Small intestine (tissue), 7 donors: Measurements from ENCODE around the gene PIAS3. TPM values are rescaled to one million over a fixed set of nuclear protein-coding genes. Genes with fewer than 3 reads are reported as not detected.

Source experiments
- DNase-seq, 2 donors: peaks; one replicate each; pipeline versions ENCODE4 v3.0.0 to v3.0.0-alpha.2; 2013
- FAIRE-seq: peaks from 2 replicates; lab custom pipeline; 2012; peaks lifted over from hg19 to GRCh38; lab: Jason Lieb, UNC
- H3K27ac ChIP-seq, 3 donors: one replicate each; pipeline ENCODE4 v1.5.1; 2013; ENCODE audit warnings: low read length in 2 of 3, mild to moderate bottlenecking in 2 of 3, control low read depth in 1 of 3, inconsistent platforms in 1 of 3, low read depth in 1 of 3, moderate library complexity in 1 of 3
- H3K27me3 ChIP-seq, 3 donors: one replicate each; pipeline ENCODE4 v1.6.1; 2013; ENCODE audit warnings: low read length in 3 of 3, inconsistent platforms in 1 of 3; ENCODE audit not compliant: control insufficient read depth in 3 of 3, insufficient read depth in 3 of 3
- H3K36me3 ChIP-seq, 3 donors: one replicate each; pipeline ENCODE4 v1.6.1; 2013; ENCODE audit warnings: low read length in 3 of 3, inconsistent platforms in 1 of 3, low read depth in 1 of 3, mild to moderate bottlenecking in 1 of 3, moderate library complexity in 1 of 3; ENCODE audit not compliant: control insufficient read depth in 3 of 3, insufficient read depth in 2 of 3
- H3K4me1 ChIP-seq, 3 donors: one replicate each; pipeline ENCODE4 v1.6.1; 2013; ENCODE audit warnings: low read length in 2 of 3, inconsistent platforms in 1 of 3, low read depth in 1 of 3, mild to moderate bottlenecking in 1 of 3, moderate library complexity in 1 of 3; ENCODE audit not compliant: control insufficient read depth in 3 of 3, insufficient read depth in 2 of 3
- H3K4me3 ChIP-seq, 3 donors: one replicate each; pipeline ENCODE4 v1.5.1; 2013; ENCODE audit warnings: low read length in 3 of 3, control low read depth in 1 of 3, inconsistent platforms in 1 of 3, low read depth in 1 of 3, mild to moderate bottlenecking in 1 of 3, moderate library complexity in 1 of 3
- H3K9me3 ChIP-seq, 2 donors: one replicate each; pipeline ENCODE4 v1.6.1; 2013; ENCODE audit warnings: low read depth in 1 of 2, low read length in 1 of 2; ENCODE audit not compliant: control insufficient read depth in 2 of 2, insufficient read depth in 1 of 2
- WGBS, 3 donors: extraction: QIAGEN DNeasy Blood & Tissue Kit; methylation state at CpG; one replicate each; pipeline ENCODE4 v1.1.7; 2013; 5-methylcytosine and 5-hydroxymethylcytosine counted together
- polyA plus RNA-seq, 4 donors: library from polyadenylated mRNA; stranded (reverse) in 3 of 4; unstranded in 1 of 4; fragments of 200-250 nt in 3 of 4; fragments of 120-200 nt in 1 of 4; gene quantifications; one replicate each; pipeline versions ENCODE4 v1.2.1 to v1.2.3, GENCODE V29; 2013
- donor health status: healthy with polysubstance abuse.
- donor health status: control.
- donor health status: control.
- donor health status: Bipolar disorder and iron deficiency.
- donor health status: healthy.

Gene PIAS3
- polyA plus RNA-seq, 4 donors: 5.9 to 21.7 (median 9.2) TPM

DNA sequence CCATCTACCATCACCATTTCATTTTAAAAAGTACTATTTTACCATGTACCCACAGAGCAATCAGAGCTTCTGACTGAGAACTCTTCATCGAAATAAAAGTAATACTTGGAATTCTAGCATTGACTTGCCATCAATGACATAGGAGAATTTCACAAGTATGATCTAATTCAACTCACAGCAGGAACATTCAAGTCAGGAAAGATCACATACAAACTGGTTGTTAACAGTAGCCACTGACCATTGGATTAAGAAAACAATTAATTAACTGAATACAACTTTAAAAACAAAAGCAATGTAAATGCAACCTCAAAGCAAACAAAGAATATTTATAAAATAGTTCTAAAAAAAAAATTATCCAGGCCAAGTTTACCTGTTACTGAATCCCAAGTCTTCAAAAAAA is 53.8 kb downstream of the PIAS3 start:
- no peak overlapping the region for H3K27ac ChIP-seq
- H3K4me1 ChIP-seq: no peaks in the 10 kb centered on the region
- DNase-seq: no peak

DNA sequence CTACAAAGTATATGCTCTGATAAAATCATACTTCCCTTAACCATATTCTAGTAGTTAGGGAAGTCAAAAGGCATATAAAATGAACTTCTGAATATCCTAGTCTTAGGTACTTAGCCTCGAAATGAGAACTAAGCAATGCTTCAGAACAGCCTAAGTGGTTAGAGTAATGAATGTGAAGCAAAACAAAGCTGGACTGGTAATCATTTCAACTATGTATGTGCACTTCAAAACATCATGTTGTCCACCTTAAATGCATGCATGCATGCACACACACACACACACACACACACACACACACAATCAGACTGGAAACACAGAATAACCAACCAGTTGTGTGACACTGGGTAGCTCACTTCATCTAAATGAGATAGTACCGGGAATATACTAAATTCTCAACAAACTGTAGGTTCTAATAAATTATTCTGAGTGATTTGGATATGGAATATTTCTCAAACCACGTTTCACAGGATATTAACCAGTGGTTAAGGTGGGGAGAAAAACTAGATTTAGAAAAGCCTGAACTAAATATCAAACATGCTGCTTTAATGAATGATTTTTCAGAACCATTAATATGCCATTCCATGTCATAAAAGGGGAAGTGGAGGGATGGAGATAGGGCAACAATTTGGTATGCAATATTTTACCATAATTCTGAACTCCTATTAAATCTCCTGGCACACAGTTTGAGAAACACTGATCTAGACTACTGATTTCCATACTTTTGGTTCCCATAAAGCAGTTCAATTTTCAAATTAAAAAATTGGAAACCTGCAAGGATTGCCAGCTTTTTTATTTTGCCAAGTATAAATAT is 54.4 kb downstream of the PIAS3 start:
- no peak for DNase-seq
- no peak overlapping the region for H3K27ac ChIP-seq
- no peaks in the 10 kb centered on the region for H3K4me1 ChIP-seq
- peaks cover 0 to 3% (median 0%) of the 10 kb centered on the region in 3 donors for H3K36me3 ChIP-seq
- H3K27me3 ChIP-seq: no peaks in the 10 kb centered on the region
- WGBS, 3 donors: 57 to 78% (median 64%) methylated on average over 3 of the region's 3 CpGs
- FAIRE-seq: no peak
- H3K4me3 ChIP-seq: no peak overlapping the region
- no peaks in the 10 kb centered on the region for H3K9me3 ChIP-seq

More for the DNA sequence above, 53.8 kb downstream of the PIAS3 start:
- no peak for FAIRE-seq
- H3K9me3 ChIP-seq: no peaks in the 10 kb centered on the region
- no peak overlapping the region for H3K4me3 ChIP-seq
- 70 to 92% (median 82%) methylated on average over 1 of the region's 1 CpG for WGBS, 3 donors
- peaks cover 0 to 3% (median 0%) of the 10 kb centered on the region in 3 donors for H3K36me3 ChIP-seq
- no peaks in the 10 kb centered on the region for H3K27me3 ChIP-seq

DNA sequence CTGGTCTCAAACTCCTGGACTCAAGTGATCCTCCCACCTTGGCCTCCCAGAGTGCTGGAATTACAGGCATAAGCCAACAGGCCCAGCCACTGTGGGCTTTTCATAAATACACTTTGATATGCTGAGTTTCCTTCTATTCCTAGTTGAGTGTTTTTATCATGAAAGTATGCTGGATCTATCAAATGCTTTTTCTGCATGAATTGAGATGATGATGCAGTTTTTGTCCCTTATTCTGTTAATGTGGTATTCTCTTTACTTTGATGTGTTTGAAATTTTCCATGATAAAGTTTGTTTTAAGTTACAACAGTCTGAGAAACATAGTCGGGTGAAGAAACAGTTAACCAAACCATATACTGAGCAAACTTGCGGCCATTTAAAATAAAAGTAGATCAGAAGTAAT is 59.1 kb downstream of the PIAS3 start:
- Histone ChIP-seq H3K4me3 (no peak overlapping the region), H3K27me3 (no peaks in the 10 kb centered on the region), H3K27ac (no peak overlapping the region), H3K9me3 (peaks cover 0 to 9% of the 10 kb centered on the region in 2 donors), H3K36me3 (peaks cover 0 to 2% (median 0%) of the 10 kb centered on the region in 3 donors), H3K4me1 (no peaks in the 10 kb centered on the region)
- FAIRE-seq (no peak), DNase-seq (no peak)
- WGBS, 3 donors: 82 to 94% (median 93%) methylated on average over 2 of the region's 2 CpGs

Other genes starting within 250 kb of the PIAS3 start
- gene PDZK1, start 151.7 kb downstream of the PIAS3 start, polyA plus RNA-seq: 100 to 1,000 TPM in 2 of 4 donors, 10 to 100 TPM in 2; 15.1 to 268 (median 87.0) TPM
- 1 to 10 TPM in 2 of 4 donors, under 1 TPM in 2; 0.34 to 4.3 (median 1.1) TPM for gene CD160, start 139.6 kb downstream of the PIAS3 start, polyA plus RNA-seq
- 10 to 100 TPM in 1 of 4 donors, 1 to 10 TPM in 3; 2.7 to 12.3 (median 4.0) TPM for gene RNF115, start 35.0 kb downstream of the PIAS3 start, polyA plus RNA-seq
- gene POLR3C, start 34.9 kb downstream of the PIAS3 start, polyA plus RNA-seq: 10 to 100 TPM; 11.6 to 25.2 (median 17.3) TPM
- 1 to 10 TPM in 3 of 4 donors, under 1 TPM in 1; 0.54 to 4.4 (median 1.6) TPM for gene NUDT17, start 13.5 kb downstream of the PIAS3 start, polyA plus RNA-seq
- gene ANKRD35, start 26.8 kb upstream of the PIAS3 start, polyA plus RNA-seq: 1 to 10 TPM in 2 of 4 donors, under 1 TPM in 1, not detected in 1; 0.61 to 1.8 (median 1.1) TPM
- gene ITGA10, start 51.0 kb upstream of the PIAS3 start, polyA plus RNA-seq: 1 to 10 TPM in 1 of 4 donors, under 1 TPM in 3; 0.52 to 1.9 (median 0.61) TPM
- gene PEX11B, start 59.6 kb upstream of the PIAS3 start, polyA plus RNA-seq: 10 to 100 TPM; 30.6 to 41.2 (median 33.5) TPM
- gene RBM8A, start 68.4 kb upstream of the PIAS3 start, polyA plus RNA-seq: 100 to 1,000 TPM in 2 of 4 donors, 10 to 100 TPM in 2; 62.2 to 151 (median 105) TPM
- 1 to 10 TPM in 3 of 4 donors, under 1 TPM in 1; 0.67 to 7.1 (median 4.5) TPM for gene LIX1L, start 98.9 kb upstream of the PIAS3 start, polyA plus RNA-seq
- gene ANKRD34A, start 105.5 kb upstream of the PIAS3 start, polyA plus RNA-seq: 1 to 10 TPM in 1 of 4 donors, under 1 TPM in 3; 0.31 to 1.1 (median 0.51) TPM
- 10 to 100 TPM; 28.2 to 37.3 (median 33.8) TPM for gene POLR3GL, start 105.6 kb upstream of the PIAS3 start, polyA plus RNA-seq
- 100 to 1,000 TPM in 3 of 4 donors, 10 to 100 TPM in 1; 85.4 to 652 (median 266) TPM for gene TXNIP, start 137.5 kb upstream of the PIAS3 start, polyA plus RNA-seq
- gene HJV, start 162.7 kb upstream of the PIAS3 start, polyA plus RNA-seq: under 1 TPM in 1 of 4 donors, not detected in 3; 0.65 TPM